H9 (cell line): ENCODE data around the gene MTMR3. TPM values are rescaled to one million over a fixed set of nuclear protein-coding genes. Genes with fewer than 3 reads are reported as not detected.

Experiments used
- DNase-seq: peaks from one replicate; pipeline ENCODE4 v3.0.0-alpha.2; 2017
- H2AFZ ChIP-seq: one replicate; pipeline ENCODE4 v1.6.1; 2013; ENCODE audit warnings: mild to moderate bottlenecking, low read length, control low read depth, moderate library complexity
- H2AK5ac ChIP-seq: 2 replicates; pipeline ENCODE4 v1.6.1; 2013; ENCODE audit warnings: low read length, control low read depth, mixed read lengths; ENCODE audit not compliant: insufficient read length
- H2BK120ac ChIP-seq: one replicate; pipeline ENCODE4 v1.6.1; 2013; ENCODE audit warnings: low read depth, mild to moderate bottlenecking, low read length, control low read depth, inconsistent platforms; ENCODE audit not compliant: poor library complexity, severe bottlenecking
- H2BK12ac ChIP-seq: 2 replicates; pipeline ENCODE4 v1.6.1; 2013; ENCODE audit warnings: low read length, control low read depth, mixed read lengths, low read depth; ENCODE audit not compliant: insufficient read length
- H2BK15ac ChIP-seq: 2 replicates; pipeline ENCODE4 v1.6.1; 2013; ENCODE audit warnings: low read depth, low read length, control low read depth
- H2BK20ac ChIP-seq: one replicate; pipeline ENCODE4 v1.6.1; 2013; ENCODE audit warnings: low read depth, mild to moderate bottlenecking, low read length, control low read depth, inconsistent platforms; ENCODE audit not compliant: poor library complexity, severe bottlenecking
- H2BK5ac ChIP-seq: 2 replicates; pipeline ENCODE4 v1.6.1; 2013; ENCODE audit warnings: low read length, control low read depth, mixed read lengths; ENCODE audit not compliant: insufficient read length
- H3K14ac ChIP-seq: 2 replicates; pipeline ENCODE4 v1.6.1; 2013; ENCODE audit warnings: low read length, control low read depth; ENCODE audit not compliant: insufficient read depth
- H3K18ac ChIP-seq: 2 replicates; pipeline ENCODE4 v1.6.1; 2013; ENCODE audit warnings: low read depth, mild to moderate bottlenecking, mixed read lengths, low read length, control low read depth; ENCODE audit not compliant: insufficient read length
- H3K23ac ChIP-seq: 2 replicates; pipeline ENCODE4 v1.6.1; 2013; ENCODE audit warnings: low read length, control low read depth, mixed read lengths, low read depth; ENCODE audit not compliant: insufficient read length
- H3K23me2 ChIP-seq: 2 replicates; pipeline ENCODE4 v1.6.1; 2013; ENCODE audit warnings: low read depth, mild to moderate bottlenecking, mixed read lengths, low read length, control low read depth; ENCODE audit not compliant: insufficient read length, poor library complexity, severe bottlenecking
- H3K27ac ChIP-seq: 2 replicates; pipeline ENCODE4 v1.5.1; 2013; ENCODE audit warnings: low read length, control low read depth, mixed read lengths, low read depth; ENCODE audit not compliant: insufficient read length
- H3K27me3 ChIP-seq: 2 replicates; pipeline ENCODE4 v1.6.1; 2013; ENCODE audit warnings: low read length, control low read depth, inconsistent platforms; ENCODE audit not compliant: insufficient read depth
- H3K4ac ChIP-seq: 2 replicates; pipeline ENCODE4 v1.6.1; 2013; ENCODE audit warnings: low read depth, mild to moderate bottlenecking, control low read depth, inconsistent platforms, low read length, moderate library complexity
- H3K4me1 ChIP-seq: 2 replicates; pipeline ENCODE4 v1.6.1; 2013; ENCODE audit warnings: low read length, control low read depth, inconsistent platforms; ENCODE audit not compliant: insufficient read depth
- H3K4me2 ChIP-seq: 2 replicates; pipeline ENCODE4 v1.6.1; 2013; ENCODE audit warnings: low read length, control low read depth, mixed read lengths; ENCODE audit not compliant: insufficient read length, insufficient read depth
- H3K56ac ChIP-seq: 2 replicates; pipeline ENCODE4 v1.6.1; 2013; ENCODE audit warnings: low read depth, mild to moderate bottlenecking, mixed read lengths, low read length, control low read depth; ENCODE audit not compliant: insufficient read length
- H3K79me1 ChIP-seq: 2 replicates; pipeline ENCODE4 v1.6.1; 2013; ENCODE audit warnings: low read depth, mild to moderate bottlenecking, moderate library complexity, low read length, control low read depth, inconsistent platforms; ENCODE audit not compliant: insufficient read depth, poor library complexity, severe bottlenecking
- H3K79me2 ChIP-seq: 2 replicates; pipeline ENCODE4 v1.6.1; 2013; ENCODE audit warnings: low read length, control low read depth, inconsistent platforms; ENCODE audit not compliant: insufficient read depth
- H3K9ac ChIP-seq: 2 replicates; pipeline ENCODE4 v1.6.1; 2013; ENCODE audit warnings: low read length, control low read depth, mixed read lengths; ENCODE audit not compliant: insufficient read length; ENCODE audit errors: extremely low read depth
- H3K9me3 ChIP-seq: one replicate; pipeline ENCODE4 v1.6.1; 2013; ENCODE audit warnings: low read depth, low read length, inconsistent platforms; ENCODE audit not compliant: control insufficient read depth
- H3T11ph ChIP-seq: one replicate; pipeline ENCODE4 v1.6.1; 2013; ENCODE audit warnings: mild to moderate bottlenecking, low read length, control low read depth, inconsistent platforms
- H4K20me1 ChIP-seq: one replicate; pipeline ENCODE4 v1.6.1; 2013; ENCODE audit not compliant: control insufficient read depth, insufficient read length, insufficient read depth
- H4K5ac ChIP-seq: 2 replicates; pipeline ENCODE4 v1.6.1; 2013; ENCODE audit warnings: low read depth, mild to moderate bottlenecking, mixed read lengths, low read length, control low read depth; ENCODE audit not compliant: insufficient read length
- H4K8ac ChIP-seq: replicated peaks from 2 replicates; pipeline ENCODE4 v1.6.1; 2013; ENCODE audit warnings: low read length, control low read depth, mixed read lengths, low read depth; ENCODE audit not compliant: insufficient read length
- H4K91ac ChIP-seq: 2 replicates; pipeline ENCODE4 v1.6.1; 2013; ENCODE audit warnings: low read depth, mild to moderate bottlenecking, moderate library complexity, mixed read lengths, low read length, control low read depth; ENCODE audit not compliant: insufficient read length
- H3K27ac Mint-ChIP-seq, 3 experiments: 2 replicates in 2 of 3; 3 replicates in 1 of 3; pipeline ENCODE4 v1.8.0; 2020 to 2021; ENCODE audit warnings: mixed read lengths in 3 of 3, mild to moderate bottlenecking in 1 of 3, moderate library complexity in 1 of 3
- H3K27me3 Mint-ChIP-seq: 2 replicates; pipeline ENCODE4 v1.8.0; 2021; ENCODE audit warnings: low read depth, mild to moderate bottlenecking, moderate library complexity, mixed read lengths
- H3K36me3 Mint-ChIP-seq, 3 experiments: 2 replicates in 2 of 3; 3 replicates in 1 of 3; pipeline ENCODE4 v1.8.0; 2020 to 2021; ENCODE audit warnings: low read depth in 3 of 3, mixed read lengths in 3 of 3; ENCODE audit not compliant: insufficient read depth in 1 of 3
- H3K4me1 Mint-ChIP-seq, 2 experiments: 2 replicates each; pipeline ENCODE4 v1.8.0; 2020; ENCODE audit warnings: mixed read lengths in 2 of 2
- H3K4me3 Mint-ChIP-seq, 2 experiments: 2 replicates in 1 of 2; 3 replicates in 1 of 2; pipeline ENCODE4 v1.8.0; 2020 to 2021; ENCODE audit warnings: mild to moderate bottlenecking in 2 of 2, mixed read lengths in 2 of 2, moderate library complexity in 1 of 2
- H3K9me3 Mint-ChIP-seq, 2 experiments: 2 replicates in 1 of 2; 3 replicates in 1 of 2; pipeline ENCODE4 v1.8.0; 2020; ENCODE audit warnings: mild to moderate bottlenecking in 2 of 2, mixed read lengths in 2 of 2, moderate library complexity in 1 of 2
- CTCF ChIP-seq: fragments of 200-600 bp; sonication (generic); conservative IDR thresholded peaks from 3 replicates; pipeline ENCODE4 v1.8.0; 2021; ENCODE audit warnings: antibody characterized with exemption, mild to moderate bottlenecking
- WGBS: extraction: QIAGEN DNeasy Blood & Tissue Kit; methylation state at CpG from one replicate; pipeline ENCODE4 v1.1.7; 2013; ENCODE audit warnings: missing lambda C conversion rate, low lambda C conversion rate, mixed read lengths; ENCODE audit not compliant: insufficient read length; ENCODE audit errors: extremely low coverage; 5-methylcytosine and 5-hydroxymethylcytosine counted together
- total RNA-seq: library from RNA; stranded (reverse); gene quantifications from 2 replicates; pipeline ENCODE4 v1.2.1, GENCODE V29; 2021

The MTMR3 gene
- total RNA-seq, 1 experiment from 2014 or later, result 19.8 TPM

GRCh38 chr22:30044881-30045493 is 162.0 kb downstream of the MTMR3 start:
- no peak for TF ChIP-seq CTCF
- Histone ChIP-seq H3K14ac (no peak overlapping the region), H3K4me2 (no peak overlapping the region), H3K9me3 (no peaks in the 10 kb centered on the region), H2BK20ac (no peak overlapping the region), H4K8ac (no peak overlapping the region), H3K23ac (no peak overlapping the region), H2AFZ (no peak overlapping the region), H3K18ac (no peak overlapping the region), H2BK5ac (no peak overlapping the region), H4K91ac (no peak overlapping the region), H4K20me1 (no peaks in the 10 kb centered on the region), H3K56ac (no peak overlapping the region), H3K4ac (no peak overlapping the region), H3T11ph (no peak overlapping the region), H3K4me1 (no peaks in the 10 kb centered on the region), H3K27ac (no peak overlapping the region), H3K23me2 (no peaks in the 10 kb centered on the region), H3K79me1 (no peaks in the 10 kb centered on the region), H3K9ac (no peak overlapping the region), H3K79me2 (no peaks in the 10 kb centered on the region), H2BK12ac (no peak overlapping the region), H4K5ac (no peak overlapping the region), H2BK15ac (no peak overlapping the region), H2BK120ac (no peak overlapping the region), H3K27me3 (no peaks in the 10 kb centered on the region), H2AK5ac (no peak overlapping the region)
- no peak overlapping the region for H3K4me3 Mint-ChIP-seq
- no peaks in the 10 kb centered on the region for H3K9me3 Mint-ChIP-seq
- no peak for DNase-seq
- WGBS, result no CpG with 5 or more reads among the region's 4 CpGs
- no peaks in the 10 kb centered on the region for H3K36me3 Mint-ChIP-seq
- no peaks in the 10 kb centered on the region; the same call in 1 of the 2 replicates for H3K27me3 Mint-ChIP-seq
- H3K27ac Mint-ChIP-seq, result peak overlapping the region in 2 of 3 experiments; percentile 2 to 70; a peak in 1 of 7 replicates
- H3K4me1 Mint-ChIP-seq, result no peaks in the 10 kb centered on the region
